Measurements from ENCODE around the gene EFCAB5. TPM values are rescaled to one million over a fixed set of nuclear protein-coding genes. Genes with fewer than 3 reads are reported as not detected.
"Not testable (repeated sequence)": the region's sequence is repeated elsewhere in the genome, so short reads cannot be mapped to it uniquely, and the experiment has no call there.

EFCAB5 gene
- total RNA-seq (under 1 TPM in 5 of 6 donors, not detected in 1; 0.09 to 0.47 (median 0.38) TPM), polyA plus RNA-seq (under 1 TPM; 0.11 to 0.54 TPM)

GRCh38 chr17:29941334-29941733 lies at the start of gene EFCAB5:
Gene EFCAB5 (plus strand): TSS chr17:29941634. CDS start chr17:29941797, 163 bp downstream.
- Histone ChIP-seq H3K27ac (no peak within 1 kb of the TSS), H3K9me3 (no peaks in the 10 kb centered on the region), H3K27me3 (no peaks in the 10 kb centered on the region), H3K4me1 (no peaks in the 10 kb centered on the region), H3K4me3 (no peak within 1 kb of the TSS), H3K36me3 (no peaks in the 10 kb centered on the region)
- intact Hi-C loops (cut with DNase I): no loop called here
- ATAC-seq: peak in 1 of 4 donors; percentile 19
- no peak for TF ChIP-seq CTCF (IDR thresholded peaks at IDR 0.05)
- DNase-seq: no peak
- 34 to 39% methylated on average over 1 of the region's 1 CpG for WGBS, 2 donors
- FAIRE-seq: no peak

- Histone ChIP-seq H3K27ac (no peak overlapping the region), H3K9me3 (no peaks in the 10 kb centered on the region), H3K27me3 (no peaks in the 10 kb centered on the region), H3K36me3 (no peaks in the 10 kb centered on the region), H3K4me3 (no peak overlapping the region), H3K4me1 (no peaks in the 10 kb centered on the region)
- no peak for TF ChIP-seq CTCF (IDR thresholded peaks at IDR 0.05)
- DNase-seq (no peak), FAIRE-seq (no peak), ATAC-seq (no peak)
- intact Hi-C loops (cut with DNase I): no loop called here
Measured at GRCh38 chr17:29892201-29892600, 49.2 kb upstream of the EFCAB5 start.

- H3K9me3 ChIP-seq; ATAC-seq; FAIRE-seq; H3K4me3 ChIP-seq; H3K27ac ChIP-seq; H3K4me1 ChIP-seq; H3K36me3 ChIP-seq; intact Hi-C loops (cut with DNase I); DNase-seq; H3K27me3 ChIP-seq: not testable (repeated sequence)
- 92% methylated on average over 4 of the region's 4 CpGs for WGBS, 2 donors
Measured at GRCh38 chr17:29897136-29897535, 44.3 kb upstream of the EFCAB5 start.

GRCh38 chr17:29903471-29903870 lies 38.0 kb upstream of the EFCAB5 start:
- ATAC-seq (no peak), FAIRE-seq (no peak), DNase-seq (no peak)
- Histone ChIP-seq H3K27ac (no peak overlapping the region), H3K4me1 (no peaks in the 10 kb centered on the region), H3K4me3 (no peak overlapping the region), H3K27me3 (no peaks in the 10 kb centered on the region), H3K9me3 (no peaks in the 10 kb centered on the region), H3K36me3 (no peaks in the 10 kb centered on the region)
- TF ChIP-seq CTCF (IDR thresholded peaks at IDR 0.05): no peak
- 90 to 94% methylated on average over 2 of the region's 2 CpGs for WGBS, 2 donors
- intact Hi-C loops (cut with DNase I): no loop called here

- Histone ChIP-seq H3K4me1 (peaks cover 0 to under 1% (median 0%) of the 10 kb centered on the region in 3 donors), H3K4me3 (no peak overlapping the region), H3K36me3 (no peaks in the 10 kb centered on the region), H3K27ac (no peak overlapping the region), H3K9me3 (no peaks in the 10 kb centered on the region), H3K27me3 (no peaks in the 10 kb centered on the region)
- FAIRE-seq (no peak), ATAC-seq (no peak), DNase-seq (no peak)
- WGBS, 2 donors: 76 to 92% methylated on average over 3 of the region's 3 CpGs
- intact Hi-C loops (cut with DNase I): no loop called here
- TF ChIP-seq CTCF (IDR thresholded peaks at IDR 0.05): no peak
Measured at GRCh38 chr17:29905086-29905878, 36.2 kb upstream of the EFCAB5 start.

Data from pancreas (tissue), 10 donors.